Stomach (tissue), 9 donors: ENCODE results near the gene SUPT3H. TPM values are rescaled to one million over a fixed set of nuclear protein-coding genes. Genes with fewer than 3 reads are reported as not detected.

ENCODE experiments used
- DNase-seq, 2 donors: peaks; one replicate each; pipeline versions ENCODE4 v3.0.0 to v3.0.0-alpha.2; 2013 to 2019
- H3K27ac ChIP-seq, 5 donors: fragments of 200-600 bp in 4 of 5; sonication (generic) in 4 of 5; one replicate each; pipeline ENCODE4 v1.5.1; 2013 to 2019; ENCODE audit warnings: mild to moderate bottlenecking in 1 of 5, moderate library complexity in 1 of 5
- H3K27me3 ChIP-seq, 3 donors: fragments of 200-600 bp; sonication (generic); one replicate each; pipeline ENCODE4 v1.5.1; 2017 to 2019; ENCODE audit warnings: mixed run types in 1 of 3
- H3K36me3 ChIP-seq, 4 donors: fragments of 200-600 bp; sonication (generic); 1 replicate in 3 of 4; 2 replicates in 1 of 4; pipeline ENCODE4 v1.5.1; 2016 to 2019
- H3K4me1 ChIP-seq, 4 donors: fragments of 200-600 bp; sonication (generic); one replicate each; pipeline ENCODE4 v1.5.1; 2016 to 2019
- H3K4me3 ChIP-seq, 4 donors: fragments of 200-600 bp; sonication (generic) in 3 of 4; one replicate each; pipeline ENCODE4 v1.5.1; 2016 to 2019; ENCODE audit warnings: mild to moderate bottlenecking in 1 of 4
- H3K9me3 ChIP-seq, 4 donors: fragments of 200-600 bp; sonication (generic); one replicate each; pipeline ENCODE4 v1.5.1; 2016 to 2019
- CTCF ChIP-seq, 7 experiments: fragments of 450-650 bp in 4 of 7; fragments of 200-600 bp in 3 of 7; sonication (generic) in 3 of 7; IDR thresholded peaks; one replicate each; pipeline ENCODE4 v1.5.1; 2016 to 2019; ENCODE audit warnings: antibody characterized with exemption in 7 of 7, control low read depth in 2 of 7, mild to moderate bottlenecking in 1 of 7
- EP300 ChIP-seq: sonication (generic); formaldehyde crosslinking; IDR thresholded peaks from one replicate; pipeline ENCODE4 v1.6.1; 2017; ENCODE audit warnings: antibody characterized with exemption
- POLR2A ChIP-seq, 4 donors: fragments of 450-650 bp; IDR thresholded peaks; one replicate each; pipeline ENCODE4 v1.6.1; 2016; ENCODE audit warnings: antibody characterized with exemption in 4 of 4, control low read depth in 2 of 4, mild to moderate bottlenecking in 1 of 4, moderate library complexity in 1 of 4
- POLR2AphosphoS5 ChIP-seq, 3 donors: sonication (generic); formaldehyde crosslinking; IDR thresholded peaks; one replicate each; pipeline ENCODE4 v1.6.1; 2016; ENCODE audit warnings: antibody characterized with exemption in 3 of 3
- WGBS, 5 donors: extraction: QIAGEN DNeasy Blood & Tissue Kit in 3 of 5; methylation state at CpG; one replicate each; pipeline versions ENCODE4 v1.1.5 to v1.1.7; 2013 to 2018; 5-methylcytosine and 5-hydroxymethylcytosine counted together
- intact Hi-C: fragments of 100-400 bp; cut with DNase I; formaldehyde crosslinking; loops from one replicate; pipeline ENCODE4 v1.15.1; 2023; ENCODE audit warnings: low total_unique reads
- polyA plus RNA-seq, 3 donors: library from polyadenylated mRNA; stranded (reverse); fragments of 200-250 nt; gene quantifications; one replicate each; pipeline ENCODE4 v1.2.3, GENCODE V29; 2013
- total RNA-seq, 5 donors: library from RNA; depleted of rRNA; stranded (reverse); fragments of >200 nt; gene quantifications; one replicate each; pipeline versions ENCODE4 v1.1.0 to v1.2.3, GENCODE V29; 2014 to 2016
- donor health status: healthy with polysubstance abuse.
- donor health status: Bipolar disorder and iron deficiency.
- donor health status: healthy.

Gene SUPT3H
- total and polyA plus RNA-seq, 8 donors = 0.29 to 16.2 (median 4.0) TPM; not detected in 1

- H3K4me1 ChIP-seq = peaks cover 0 to 15% (median 5%) of the 10 kb centered on the region in 4 donors
- no peaks in the 10 kb centered on the region for H3K9me3 ChIP-seq
- intact Hi-C loops = no loop called here
- no peak overlapping the region for H3K4me3 ChIP-seq
- TF ChIP-seq EP300 (no peak), POLR2AphosphoS5 (IDR thresholded peaks at IDR 0.05) (no peak), POLR2A (IDR thresholded peaks at IDR 0.05) (no peak), CTCF (IDR thresholded peaks at IDR 0.05) (no peak)
- WGBS, 5 donors = 4 to 18% (median 14%) methylated on average over 1 of the region's 1 CpG
- H3K27ac ChIP-seq = no peak overlapping the region
- H3K27me3 ChIP-seq = no peaks in the 10 kb centered on the region
- no peaks in the 10 kb centered on the region for H3K36me3 ChIP-seq
- peak in 1 of 2 donors; percentile 80 for DNase-seq
Observed at GRCh38 chr6:44925100-44925739, 452.5 kb downstream of the SUPT3H start.

DNA sequence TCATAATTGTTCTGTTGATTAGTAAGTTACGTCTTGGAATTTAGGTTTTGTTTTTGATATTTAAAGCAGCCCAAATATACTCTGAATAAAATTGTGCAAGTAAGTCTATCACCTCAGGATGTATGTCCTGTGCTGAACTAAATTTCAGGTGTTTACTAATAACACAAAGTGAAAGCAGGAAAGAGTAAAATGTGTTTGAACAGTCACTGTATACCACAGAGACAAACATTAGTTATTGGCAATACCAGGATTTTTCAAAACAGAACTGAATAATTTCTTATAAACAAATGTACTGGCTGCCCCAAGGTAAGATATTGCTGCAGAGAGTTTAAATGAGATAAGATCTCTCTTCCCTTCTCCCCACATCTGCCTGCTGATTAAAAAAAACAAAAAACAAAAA, 454.3 kb downstream of the SUPT3H start:
- Histone ChIP-seq H3K27me3 (no peaks in the 10 kb centered on the region), H3K4me1 (peaks cover 0 to 15% (median 5%) of the 10 kb centered on the region in 4 donors), H3K9me3 (no peaks in the 10 kb centered on the region), H3K36me3 (no peaks in the 10 kb centered on the region), H3K4me3 (no peak overlapping the region), H3K27ac (no peak overlapping the region)
- DNase-seq = no peak
- WGBS, 5 donors = 73 to 88% (median 80%) methylated on average over 1 of the region's 1 CpG
- TF ChIP-seq POLR2AphosphoS5 (IDR thresholded peaks at IDR 0.05) (no peak), POLR2A (IDR thresholded peaks at IDR 0.05) (no peak), EP300 (no peak), CTCF (IDR thresholded peaks at IDR 0.05) (no peak)
- intact Hi-C loops = no loop called here

- intact Hi-C loops = no loop called here
- H3K9me3 ChIP-seq = no peaks in the 10 kb centered on the region
- DNase-seq = peak; percentile 46 to 60
- no peaks in the 10 kb centered on the region for H3K36me3 ChIP-seq
- H3K4me1 ChIP-seq = peaks cover 0 to 15% (median 5%) of the 10 kb centered on the region in 4 donors
- H3K4me3 ChIP-seq = no peak overlapping the region
- no peak overlapping the region for H3K27ac ChIP-seq
- WGBS, 5 donors = 34 to 57% (median 44%) methylated on average over 3 of the region's 3 CpGs
- TF ChIP-seq CTCF (IDR thresholded peaks at IDR 0.05) (no peak), EP300 (no peak), POLR2AphosphoS5 (IDR thresholded peaks at IDR 0.05) (no peak), POLR2A (IDR thresholded peaks at IDR 0.05) (no peak)
- no peaks in the 10 kb centered on the region for H3K27me3 ChIP-seq
Observed at GRCh38 chr6:44921798-44922197, 455.9 kb downstream of the SUPT3H start.

DNA sequence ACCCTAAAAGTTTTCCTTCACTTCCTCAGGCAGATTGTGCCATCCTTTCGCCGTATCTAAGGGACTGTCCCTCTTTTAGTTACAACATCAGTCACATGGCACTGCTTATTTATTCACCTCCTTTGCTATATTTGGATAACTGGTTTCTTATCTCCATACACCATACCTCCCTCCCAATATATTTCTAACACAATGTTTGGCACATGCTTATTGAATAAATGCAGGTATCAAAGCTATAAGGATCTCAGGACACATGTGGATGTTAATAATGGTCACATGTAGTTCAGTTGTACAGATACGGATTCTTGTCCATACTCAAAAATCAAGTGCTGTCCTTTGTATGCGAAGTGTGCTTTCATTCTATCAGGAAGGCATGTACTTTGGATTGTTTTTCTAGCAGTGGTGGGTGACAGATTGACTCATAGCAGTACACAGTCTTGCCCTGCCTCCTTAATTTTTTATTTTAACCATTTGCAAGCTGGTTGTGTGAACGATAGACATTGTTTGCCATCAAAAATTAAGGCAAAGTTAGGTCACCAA, 456.7 kb downstream of the SUPT3H start:
- Histone ChIP-seq H3K36me3 (no peaks in the 10 kb centered on the region), H3K27me3 (no peaks in the 10 kb centered on the region), H3K4me3 (no peak overlapping the region), H3K27ac (no peak overlapping the region), H3K4me1 (peaks cover 0 to 15% (median 5%) of the 10 kb centered on the region in 4 donors), H3K9me3 (no peaks in the 10 kb centered on the region)
- DNase-seq = no peak
- TF ChIP-seq CTCF (IDR thresholded peaks at IDR 0.05) (no peak), POLR2AphosphoS5 (IDR thresholded peaks at IDR 0.05) (peak in 1 of 3 donors; percentile 29)
- WGBS, 5 donors = 29 to 53% (median 38%) methylated on average over 5 of the region's 5 CpGs
- intact Hi-C loops = no loop called here
